Activated CD8-positive, alpha-beta T cell treated with anti-CD3 and anti-CD28 coated beads for 36 hours (primary cell): ENCODE results near the gene NUP43. TPM values are rescaled to one million over a fixed set of nuclear protein-coding genes. Genes with fewer than 3 reads are reported as not detected.
A peak's percentile ranks its signal among the peaks of the same experiment; 100 is the strongest.
"Not testable (repeated sequence)": the region's sequence is repeated elsewhere in the genome, so short reads cannot be mapped to it uniquely, and the experiment has no call there.

Source experiments
- ATAC-seq: fragments of 200-7000 bp; cut with Tn5 transposase; one replicate; pipeline ENCODE4 v1.10.0; 2021; ENCODE audit warnings: mild to moderate bottlenecking, moderate library complexity
- CTCF ChIA-PET: fragments of 350-600 bp; sonication (Branson Sonifier 250); formaldehyde crosslinking; loops from one replicate; lab custom pipeline; 2021; ENCODE audit warnings: antibody characterized with exemption; lab: Charles Lee
- POLR2A ChIA-PET: fragments of 350-600 bp; sonication (Branson Sonifier 250); formaldehyde crosslinking; loops from one replicate; lab custom pipeline; 2021; ENCODE audit warnings: antibody characterized with exemption; lab: Charles Lee
- DNase-seq: peaks from one replicate; pipeline ENCODE4 v3.0.0-alpha.2; 2020
- H3K27ac Mint-ChIP-seq: one replicate; pipeline ENCODE4 v1.8.0; 2021; ENCODE audit warnings: mild to moderate bottlenecking, mixed read lengths
- H3K27me3 Mint-ChIP-seq: one replicate; pipeline ENCODE4 v1.8.0; 2021; ENCODE audit warnings: mixed read lengths
- H3K36me3 Mint-ChIP-seq: one replicate; pipeline ENCODE4 v1.8.0; 2021; ENCODE audit warnings: low read depth, mixed read lengths
- H3K4me1 Mint-ChIP-seq: one replicate; pipeline ENCODE4 v1.8.0; 2021; ENCODE audit warnings: low read depth, mixed read lengths
- H3K4me3 Mint-ChIP-seq: one replicate; pipeline ENCODE4 v1.8.0; 2021; ENCODE audit warnings: mild to moderate bottlenecking, moderate library complexity, mixed read lengths
- H3K9me3 Mint-ChIP-seq: one replicate; pipeline ENCODE4 v1.8.0; 2021; ENCODE audit warnings: mixed read lengths
- CTCF ChIP-seq: fragments of 200-600 bp; IDR thresholded peaks from one replicate; pipeline ENCODE4 v1.8.0; 2022; ENCODE audit warnings: antibody characterized with exemption, mild to moderate bottlenecking
- intact Hi-C: fragments of 100-400 bp; cut with micrococcal nuclease; formaldehyde crosslinking; loops from one replicate; pipeline ENCODE4 v1.10.0; 2022
- total RNA-seq, 2 experiments: library from RNA; stranded (reverse); gene quantifications; one replicate each; pipeline ENCODE4 v1.2.3, GENCODE V29; 2021

Gene NUP43
- total RNA-seq, 2 experiments from 2014 or later = 75.7 to 75.8 TPM

- ATAC-seq = no peak
- H3K9me3 Mint-ChIP-seq = no peaks in the 10 kb centered on the region
- H3K27ac Mint-ChIP-seq = no peak overlapping the region
- ChIA-PET CTCF (interaction anchor here (1.1 to 1.2 kb wide), 2 partner anchors 11 to 31 kb away, joined by 3 read pairs; no protein-coding TSS in a partner anchor), POLR2A (interaction anchor here (1.6 to 2.3 kb wide), 2 partner anchors 11 to 35 kb away, joined by 4 to 7 read pairs; partner anchors contain the start of gene LATS1)
- no peak overlapping the region for H3K4me3 Mint-ChIP-seq
- peaks cover 8% of the 10 kb centered on the region for H3K36me3 Mint-ChIP-seq
- intact Hi-C loops = no loop called here
- peaks cover 34% of the 10 kb centered on the region for H3K4me1 Mint-ChIP-seq
- no peaks in the 10 kb centered on the region for H3K27me3 Mint-ChIP-seq
- TF ChIP-seq CTCF = no peak
- DNase-seq = no peak
Observed at GRCh38 chr6:149752600-149753373, 6.5 kb upstream of the NUP43 start.

DNA sequence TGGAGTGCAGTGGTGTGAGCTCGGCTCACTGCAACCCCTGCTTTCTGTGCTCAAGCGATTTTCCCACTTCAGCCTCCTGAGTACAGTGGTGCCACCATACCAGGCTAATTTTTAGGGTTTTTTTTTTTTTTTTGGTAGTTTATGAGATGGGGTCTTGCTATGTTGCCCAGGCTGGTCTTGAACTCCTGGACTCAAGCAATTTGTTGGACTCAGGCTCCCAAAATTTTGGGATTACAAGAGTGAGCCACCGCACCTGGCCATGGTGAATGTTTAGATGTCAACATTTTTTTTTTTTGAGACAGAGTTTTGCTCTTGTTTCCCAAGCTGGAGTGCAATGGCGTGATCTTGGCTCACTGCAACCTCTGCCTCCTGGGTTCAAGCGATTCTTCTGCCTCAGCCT, 5.6 kb upstream of the NUP43 start:
- H3K36me3 Mint-ChIP-seq, H3K27me3 Mint-ChIP-seq, H3K4me3 Mint-ChIP-seq, DNase-seq, CTCF ChIA-PET, H3K9me3 Mint-ChIP-seq, ATAC-seq, intact Hi-C loops, POLR2A ChIA-PET: not testable (repeated sequence)
- peaks cover 38% of the 10 kb centered on the region for H3K4me1 Mint-ChIP-seq
- peak overlapping the region; percentile 15 for H3K27ac Mint-ChIP-seq

- CTCF ChIA-PET = no interaction called here
- Mint-ChIP-seq H3K4me3 (peak overlapping the region; percentile 93), H3K36me3 (peaks cover 8% of the 10 kb centered on the region), H3K27ac (no peak overlapping the region), H3K27me3 (no peaks in the 10 kb centered on the region), H3K4me1 (peaks cover 43% of the 10 kb centered on the region), H3K9me3 (no peaks in the 10 kb centered on the region)
- ATAC-seq (no peak), DNase-seq (no peak)
- intact Hi-C loops = no loop called here
- POLR2A ChIA-PET = interaction anchor here (0.9 to 6.9 kb wide), 2 partner anchors 8 to 34 kb away, joined by 4 to 45 read pairs; partner anchors contain the start of gene LATS1
- no peak for TF ChIP-seq CTCF
Observed at GRCh38 chr6:149751239-149751638, 4.9 kb upstream of the NUP43 start.

- Mint-ChIP-seq H3K27me3 (no peaks in the 10 kb centered on the region), H3K4me1 (peaks cover 43% of the 10 kb centered on the region), H3K9me3 (no peaks in the 10 kb centered on the region), H3K27ac (peak overlapping the region; percentile 89), H3K4me3 (peak overlapping the region; percentile 93), H3K36me3 (peaks cover 13% of the 10 kb centered on the region)
- intact Hi-C loops = no loop called here
- DNase-seq (peak; percentile 89), ATAC-seq (peak; percentile 66)
- ChIA-PET CTCF (interaction anchor here (0.9 to 1.1 kb wide), 2 partner anchors 9 to 32 kb away, joined by 3 read pairs; partner anchors contain the start of gene LATS1), POLR2A (interaction anchor here (0.7 to 6.9 kb wide), 5 partner anchors 9 to 103 kb away, joined by 3 to 45 read pairs (median 4); partner anchors contain the start of gene LATS1)
- TF ChIP-seq CTCF = no peak
Observed at GRCh38 chr6:149750136-149750609, 3.8 kb upstream of the NUP43 start.

- ATAC-seq (peak; percentile 77), DNase-seq (peak; percentile 89)
- peak within 1 kb of the TSS; percentile 89 for H3K27ac Mint-ChIP-seq
- H3K36me3 Mint-ChIP-seq = peaks cover 13% of the 10 kb centered on the region
- H3K4me3 Mint-ChIP-seq = peak within 1 kb of the TSS; percentile 93
- H3K27me3 Mint-ChIP-seq = no peaks in the 10 kb centered on the region
- POLR2A ChIA-PET = interaction anchor here (1.1 to 6.9 kb wide), 3 partner anchors 12 to 32 kb away, joined by 3 to 45 read pairs (median 4); partner anchors contain the start of gene LATS1
- intact Hi-C loops = no loop called here
- no peak for TF ChIP-seq CTCF
- CTCF ChIA-PET = interaction anchor here (0.9 to 1.1 kb wide), 2 partner anchors 10 to 32 kb away, joined by 3 read pairs; partner anchors contain the start of gene LATS1
- peaks cover 43% of the 10 kb centered on the region for H3K4me1 Mint-ChIP-seq
- no peaks in the 10 kb centered on the region for H3K9me3 Mint-ChIP-seq
Observed at GRCh38 chr6:149749594-149750135, 3.3 kb upstream of the NUP43 start, which contains the start of gene PCMT1. PCMT1 (plus strand) TSS chr6:149749741; CDS start chr6:149749902, 161 bp downstream.

DNA sequence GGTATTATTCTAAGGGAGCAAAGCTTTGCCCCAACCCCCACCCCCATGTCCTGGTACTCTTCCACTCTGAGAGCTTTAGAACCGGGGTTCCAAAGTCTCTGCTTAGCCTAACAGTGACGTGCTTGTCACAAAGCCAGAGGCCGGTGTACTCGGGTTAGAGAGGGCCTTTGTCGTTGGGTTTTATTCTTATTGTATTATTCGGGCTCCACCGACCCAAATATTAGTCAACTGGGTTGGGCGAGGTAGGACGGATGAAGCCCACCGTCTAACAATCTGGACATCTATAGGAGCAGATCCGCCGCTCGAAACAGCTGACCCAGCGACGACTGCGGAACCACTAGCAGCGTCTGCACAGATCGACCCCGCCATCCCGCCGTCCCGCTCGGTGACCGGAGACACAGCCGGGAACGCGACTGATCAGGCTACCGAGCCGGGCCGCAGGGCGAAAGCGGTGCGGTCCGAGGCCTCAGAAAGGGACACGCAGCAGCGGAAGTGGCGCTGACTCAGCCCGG, 2.8 kb upstream of the NUP43 start:
- CTCF ChIA-PET = interaction anchor here (1.0 to 1.1 kb wide), 2 partner anchors 31 to 117 kb away, joined by 3 read pairs; partner anchors contain the start of gene LATS1
- intact Hi-C loops, H3K9me3 Mint-ChIP-seq, H3K27me3 Mint-ChIP-seq, DNase-seq: not testable (repeated sequence)
- POLR2A ChIA-PET = interaction anchor here (1.1 to 6.9 kb wide), 2 partner anchors 13 to 32 kb away, joined by 3 to 45 read pairs; partner anchors contain the start of gene LATS1
- Mint-ChIP-seq H3K4me3 (peak overlapping the region; percentile 93), H3K27ac (peak overlapping the region; percentile 89), H3K4me1 (peaks cover 40% of the 10 kb centered on the region), H3K36me3 (peaks cover 13% of the 10 kb centered on the region)
- peak; percentile 5 for ATAC-seq

GRCh38 chr6:149745252-149745651, 1.1 kb downstream of the NUP43 start:
- H3K27me3 Mint-ChIP-seq, DNase-seq, H3K9me3 Mint-ChIP-seq, ATAC-seq, intact Hi-C loops: not testable (repeated sequence)
- ChIA-PET POLR2A (interaction anchor here (0.7 to 6.9 kb wide), 4 partner anchors 8 to 28 kb away, joined by 3 to 45 read pairs (median 4); partner anchors contain the start of gene LATS1), CTCF (interaction anchor here (1.1 to 4.2 kb wide), 7 partner anchors 11 to 49 kb away, joined by 3 to 17 read pairs (median 3); partner anchors contain the start of gene LATS1)
- H3K36me3 Mint-ChIP-seq = peaks cover 22% of the 10 kb centered on the region
- peak overlapping the region; percentile 90 for H3K27ac Mint-ChIP-seq
- peak overlapping the region; percentile 98 for H3K4me3 Mint-ChIP-seq
- H3K4me1 Mint-ChIP-seq = peaks cover 21% of the 10 kb centered on the region
